GM19328 (cell line): ENCODE data around the gene DAGLB.
A peak's percentile ranks its signal among the peaks of the same experiment; 100 is the strongest.
"Not testable (repeated sequence)": the region's sequence is repeated elsewhere in the genome, so short reads cannot be mapped to it uniquely, and the experiment has no call there.

ENCODE experiments used
- ATAC-seq: cut with Tn5 transposase; IDR thresholded peaks from one replicate; pipeline ENCODE4 v1.9.1; 2021; ENCODE audit warnings: mild to moderate bottlenecking, moderate library complexity; ENCODE audit not compliant: unreplicated experiment

Gene DAGLB

GRCh38 chr7:6447581-6448199, at the start of gene DAGLB:
Gene DAGLB (minus strand): TSS chr7:6447954. CDS start chr7:6447842, 112 bp downstream.
- peak; percentile 54 for ATAC-seq

- ATAC-seq: no peak
Measured at GRCh38 chr7:6497637-6497905, 49.8 kb upstream of the DAGLB start.

DNA sequence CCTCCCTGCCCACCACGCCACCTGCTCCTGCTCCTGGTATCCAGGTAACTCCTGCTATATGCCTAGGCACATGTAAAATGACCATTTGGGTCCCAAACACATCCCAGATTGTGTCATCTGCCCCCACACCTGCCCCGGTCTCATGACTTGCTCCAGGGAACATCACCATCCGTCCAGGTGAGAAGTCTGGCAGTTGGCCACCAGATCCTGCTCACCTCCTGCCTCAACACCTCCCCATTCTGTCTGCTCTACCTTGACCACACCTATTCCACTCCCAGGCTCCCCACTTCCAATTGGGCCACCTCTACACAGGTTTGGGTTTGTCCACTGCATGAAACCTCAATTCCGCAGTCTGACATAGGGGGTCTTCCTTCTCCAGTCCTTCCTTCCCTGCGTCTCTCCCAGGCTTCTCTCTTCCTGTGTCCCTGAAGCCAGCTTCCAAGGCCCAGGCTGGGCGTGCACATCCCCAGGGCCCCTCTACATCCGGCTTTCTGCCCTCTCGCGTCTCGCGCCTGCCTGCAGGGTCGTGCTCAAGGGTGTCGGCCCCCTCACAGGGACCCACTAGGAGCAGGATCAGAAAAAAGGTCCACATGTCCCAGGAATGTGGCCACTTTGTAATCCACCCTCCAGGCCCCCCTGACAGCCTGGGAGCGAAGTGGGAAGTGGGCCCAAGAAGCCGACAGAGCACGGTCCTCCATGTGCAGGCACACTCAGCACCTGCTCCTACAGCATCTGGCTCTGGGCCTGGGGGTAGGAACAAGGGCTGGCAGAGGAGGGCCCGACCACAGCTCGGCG, 49.3 kb upstream of the DAGLB start:
- ATAC-seq: no peak

- no peak for ATAC-seq
Measured at GRCh38 chr7:6495597-6496262, 48.0 kb upstream of the DAGLB start.

DNA sequence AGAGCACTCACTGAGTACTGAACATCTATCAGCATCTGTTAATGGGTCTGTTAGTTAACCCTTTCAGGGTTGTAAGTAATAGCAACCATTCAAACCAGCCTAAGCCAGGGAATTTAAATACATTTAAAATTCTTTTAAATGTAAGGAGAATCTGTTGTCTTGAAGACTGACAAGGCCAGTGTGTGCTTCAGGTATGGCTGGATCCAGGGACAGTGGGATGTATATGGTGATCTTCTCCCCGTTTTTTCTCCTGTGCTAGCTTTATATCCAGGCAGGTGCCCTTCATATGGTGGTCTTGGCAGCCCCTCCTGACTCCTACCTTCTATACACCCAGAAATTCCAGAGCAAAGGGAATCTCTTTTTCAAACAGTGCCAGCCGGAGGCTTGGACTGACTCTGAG, 46.6 kb upstream of the DAGLB start:
- no peak for ATAC-seq

GRCh38 chr7:6491194-6491593, 43.4 kb upstream of the DAGLB start:
- no peak for ATAC-seq

- no peak for ATAC-seq
Measured at GRCh38 chr7:6489612-6490011, 41.9 kb upstream of the DAGLB start.

DNA sequence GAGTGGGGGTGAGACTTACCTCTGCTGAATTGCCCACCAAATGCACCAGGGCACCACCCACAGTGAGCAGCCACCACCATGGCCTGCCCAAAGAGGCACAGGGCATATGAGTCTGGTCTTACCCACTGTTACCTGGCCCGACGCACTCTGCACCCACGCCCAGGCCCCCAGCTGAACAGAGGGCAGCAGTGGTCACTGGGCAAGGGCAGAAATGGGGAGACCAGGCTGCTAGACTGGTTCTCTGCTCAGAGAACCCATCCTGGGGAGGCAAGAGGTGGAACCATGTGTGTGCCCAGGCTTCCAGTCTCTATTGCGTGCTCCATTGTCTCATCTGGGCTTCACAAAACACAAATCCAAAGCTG, 39.4 kb upstream of the DAGLB start:
- ATAC-seq: no peak

GRCh38 chr7:6486438-6487183, 38.9 kb upstream of the DAGLB start:
- no peak for ATAC-seq

GRCh38 chr7:6482743-6483119, 35.0 kb upstream of the DAGLB start:
- ATAC-seq: no peak

- no peak for ATAC-seq
Measured at GRCh38 chr7:6482307-6482706, 34.6 kb upstream of the DAGLB start.

- no peak for ATAC-seq
Measured at GRCh38 chr7:6481445-6481844, 33.7 kb upstream of the DAGLB start.

- no peak for ATAC-seq
Measured at GRCh38 chr7:6480323-6480660, 32.5 kb upstream of the DAGLB start.

DNA sequence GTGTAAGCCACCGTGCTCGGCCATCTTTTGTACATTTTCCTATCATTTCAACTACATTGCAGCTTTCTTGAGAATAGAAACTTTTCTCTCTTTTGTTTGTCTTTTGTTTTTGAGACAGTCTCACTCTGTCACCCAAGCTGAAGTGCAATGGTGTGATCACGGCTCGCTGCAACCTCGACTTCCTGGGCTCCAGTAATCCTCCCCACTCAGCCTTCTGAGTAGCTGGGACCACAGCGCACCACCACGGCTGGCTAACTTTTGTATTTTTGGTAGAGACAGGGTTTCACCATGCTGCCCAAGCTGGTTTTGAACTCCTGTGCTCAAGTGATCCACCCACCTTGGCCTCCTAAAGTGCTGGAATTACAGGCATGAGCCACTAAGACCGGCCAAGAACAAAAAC, 31.3 kb upstream of the DAGLB start:
- no peak for ATAC-seq

- no peak for ATAC-seq
Measured at GRCh38 chr7:6478186-6478585, 30.4 kb upstream of the DAGLB start.

DNA sequence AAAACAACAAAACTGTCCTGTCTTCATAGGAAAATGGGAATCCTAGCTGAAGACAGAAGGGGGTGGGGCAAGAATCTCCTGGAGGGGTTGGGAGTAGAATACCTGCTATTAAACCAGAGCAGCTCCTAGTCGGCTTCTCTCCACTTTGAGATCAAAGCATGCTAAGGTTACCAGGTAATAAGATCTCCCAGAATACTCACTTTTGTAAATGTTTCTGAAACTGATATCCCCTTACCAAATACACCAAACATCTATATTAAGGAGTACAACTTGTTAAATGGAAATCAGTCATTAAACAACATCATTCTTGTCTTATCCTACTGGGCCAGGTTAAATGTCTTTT, 29.5 kb upstream of the DAGLB start:
- no peak for ATAC-seq

DNA sequence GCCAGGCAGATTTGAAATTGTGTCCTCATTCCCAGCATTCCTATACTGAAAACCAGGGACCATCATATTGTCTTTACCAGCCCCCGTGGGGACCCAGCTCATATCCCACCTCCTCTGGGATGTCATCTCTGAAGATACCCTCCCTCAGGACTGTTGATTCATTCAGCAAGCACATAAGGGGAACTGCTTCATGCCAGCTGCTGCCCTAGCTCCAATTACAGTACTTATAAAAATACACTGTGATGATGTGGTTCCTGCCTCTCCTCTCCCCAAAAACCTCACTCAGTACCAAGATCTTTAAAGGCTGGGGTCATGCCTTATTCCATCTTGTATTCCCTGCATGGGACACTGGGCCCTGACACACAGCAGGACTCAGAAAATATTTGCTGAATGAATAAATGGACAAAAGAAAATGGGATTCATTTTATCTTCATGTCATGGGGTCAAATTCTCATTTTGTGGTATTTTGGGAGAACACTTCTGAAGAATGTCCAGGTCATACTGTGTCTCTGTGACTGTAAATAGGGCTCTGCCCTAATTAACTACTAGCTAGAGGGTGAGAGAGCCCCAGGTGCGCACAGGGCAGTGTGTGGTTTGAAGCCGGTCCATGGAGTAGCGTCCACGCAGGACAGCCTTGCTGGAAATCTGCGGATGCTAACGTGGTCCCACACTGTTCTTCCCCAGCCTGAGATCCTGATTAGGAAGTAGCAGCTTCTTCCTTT, 29.0 kb upstream of the DAGLB start:
- ATAC-seq: no peak

DNA sequence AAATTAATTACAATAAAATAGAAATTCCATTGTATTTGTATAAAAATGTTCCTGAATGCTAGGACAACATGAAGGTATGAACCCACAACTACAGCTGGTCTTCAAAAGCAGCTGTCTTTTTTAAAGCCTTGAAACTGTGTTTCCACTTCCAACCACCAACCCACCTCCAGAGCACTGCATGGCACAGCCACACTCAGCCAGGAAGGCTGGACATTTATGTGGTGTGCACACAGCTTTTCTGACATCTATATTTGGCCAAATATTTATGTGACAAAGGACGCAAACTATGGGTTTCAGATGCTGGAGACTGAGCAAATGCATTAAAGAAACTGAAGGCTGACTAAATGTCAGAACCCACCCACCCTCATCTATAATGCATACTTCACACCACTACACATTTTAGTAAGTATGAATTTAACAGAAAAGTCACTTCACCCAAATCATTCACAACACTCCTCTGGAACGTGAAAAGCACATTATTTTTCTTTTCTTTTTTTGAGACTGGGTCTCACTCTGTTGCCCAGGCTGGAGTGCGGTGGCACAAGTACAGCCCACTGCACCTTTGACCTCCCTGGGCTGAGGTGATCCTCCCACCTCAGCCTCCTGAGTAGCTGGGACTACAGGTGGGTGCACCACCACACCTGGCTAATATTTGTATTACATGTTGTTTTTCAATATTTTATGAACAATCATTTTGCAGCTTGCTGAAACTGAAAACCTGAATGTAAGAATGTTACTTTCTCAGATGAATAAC, 27.9 kb upstream of the DAGLB start:
- ATAC-seq: no peak

GRCh38 chr7:6465862-6466261, 18.1 kb upstream of the DAGLB start:
- ATAC-seq: no peak

DNA sequence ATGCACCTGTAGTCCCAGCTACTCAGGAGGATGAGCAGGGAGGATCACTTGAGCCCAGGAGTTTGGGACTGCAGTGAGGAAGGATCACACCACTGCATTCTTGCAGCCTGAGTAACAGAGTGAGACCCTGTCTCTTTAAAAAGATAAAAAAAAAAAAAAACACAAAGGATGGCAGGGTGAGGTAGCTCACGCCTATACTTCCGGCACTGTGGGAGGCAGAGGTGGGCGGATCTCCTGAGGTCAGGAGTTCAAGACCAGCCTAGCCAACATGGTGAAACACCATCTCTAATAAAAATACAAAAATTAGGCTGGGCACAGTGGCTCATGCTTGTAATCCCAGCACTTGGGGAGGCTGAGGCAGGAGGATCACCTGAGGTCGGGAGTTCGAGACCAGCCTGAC, 15.9 kb upstream of the DAGLB start:
- ATAC-seq: not testable (repeated sequence)
